IMR-90 (cell line): Measurements from ENCODE around the gene GLI1.
A peak's percentile ranks its signal among the peaks of the same experiment; 100 is the strongest.

Experiments
- CEBPB ChIP-seq: IDR thresholded peaks from 2 replicates; pipeline ENCODE4 v1.6.1; 2012; ENCODE audit warnings: low read depth, low read length, improper control_type of control experiment
- MAFK ChIP-seq: IDR thresholded peaks from 2 replicates; pipeline ENCODE4 v1.6.1; 2012; ENCODE audit warnings: low read depth, low read length, improper control_type of control experiment
- MAZ ChIP-seq: IDR thresholded peaks from 2 replicates; pipeline ENCODE4 v1.6.1; 2012; ENCODE audit warnings: low read depth, mild to moderate bottlenecking, low read length, improper control_type of control experiment, moderate library complexity, borderline replicate concordance
- MXI1 ChIP-seq: IDR thresholded peaks from 2 replicates; pipeline ENCODE4 v1.6.1; 2012; ENCODE audit warnings: low read depth, mild to moderate bottlenecking, low read length, moderate library complexity, borderline replicate concordance
- POLR2A ChIP-seq: IDR thresholded peaks from 2 replicates; pipeline ENCODE4 v1.6.1; 2012; ENCODE audit warnings: mild to moderate bottlenecking, low read depth, low read length
- RAD21 ChIP-seq: IDR thresholded peaks from 2 replicates; pipeline ENCODE4 v1.6.1; 2012; ENCODE audit warnings: low read length, improper control_type of control experiment
- RCOR1 ChIP-seq: IDR thresholded peaks from 2 replicates; pipeline ENCODE4 v1.6.1; 2012; ENCODE audit warnings: mild to moderate bottlenecking, low read length, improper control_type of control experiment; ENCODE audit not compliant: insufficient replicate concordance
- RFX5 ChIP-seq: IDR thresholded peaks from 2 replicates; pipeline ENCODE4 v1.8.0; 2012; ENCODE audit warnings: low read depth, mild to moderate bottlenecking, low read length, moderate library complexity
- TF ChIP-seq, protein P1 (sequence below): conservative IDR thresholded peaks from 2 replicates; pipeline ENCODE4 v1.5.1; 2012; ENCODE audit warnings: mild to moderate bottlenecking, low read depth, low read length, improper control_type of control experiment
- TF ChIP-seq, protein P2 (sequence below): fragments of 150-350 bp; IDR thresholded peaks from 2 replicates; pipeline ENCODE4 v1.6.1; 2016; ENCODE audit warnings: low read depth, mild to moderate bottlenecking, low read length, moderate library complexity, borderline replicate concordance

GRCh38 chr12:57520053-57520818, 60.7 kb downstream of the GLI1 start, which contains the start of gene DDIT3:
- TF ChIP-seq RFX5: 0 out of 2 replicates have a peak, but pooled peaks have one; percentile 6
- TF ChIP-seq POLR2A: peak; percentile 100
- TF ChIP-seq, protein P1, sequence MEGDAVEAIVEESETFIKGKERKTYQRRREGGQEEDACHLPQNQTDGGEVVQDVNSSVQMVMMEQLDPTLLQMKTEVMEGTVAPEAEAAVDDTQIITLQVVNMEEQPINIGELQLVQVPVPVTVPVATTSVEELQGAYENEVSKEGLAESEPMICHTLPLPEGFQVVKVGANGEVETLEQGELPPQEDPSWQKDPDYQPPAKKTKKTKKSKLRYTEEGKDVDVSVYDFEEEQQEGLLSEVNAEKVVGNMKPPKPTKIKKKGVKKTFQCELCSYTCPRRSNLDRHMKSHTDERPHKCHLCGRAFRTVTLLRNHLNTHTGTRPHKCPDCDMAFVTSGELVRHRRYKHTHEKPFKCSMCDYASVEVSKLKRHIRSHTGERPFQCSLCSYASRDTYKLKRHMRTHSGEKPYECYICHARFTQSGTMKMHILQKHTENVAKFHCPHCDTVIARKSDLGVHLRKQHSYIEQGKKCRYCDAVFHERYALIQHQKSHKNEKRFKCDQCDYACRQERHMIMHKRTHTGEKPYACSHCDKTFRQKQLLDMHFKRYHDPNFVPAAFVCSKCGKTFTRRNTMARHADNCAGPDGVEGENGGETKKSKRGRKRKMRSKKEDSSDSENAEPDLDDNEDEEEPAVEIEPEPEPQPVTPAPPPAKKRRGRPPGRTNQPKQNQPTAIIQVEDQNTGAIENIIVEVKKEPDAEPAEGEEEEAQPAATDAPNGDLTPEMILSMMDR: no peak
- TF ChIP-seq, protein P2, sequence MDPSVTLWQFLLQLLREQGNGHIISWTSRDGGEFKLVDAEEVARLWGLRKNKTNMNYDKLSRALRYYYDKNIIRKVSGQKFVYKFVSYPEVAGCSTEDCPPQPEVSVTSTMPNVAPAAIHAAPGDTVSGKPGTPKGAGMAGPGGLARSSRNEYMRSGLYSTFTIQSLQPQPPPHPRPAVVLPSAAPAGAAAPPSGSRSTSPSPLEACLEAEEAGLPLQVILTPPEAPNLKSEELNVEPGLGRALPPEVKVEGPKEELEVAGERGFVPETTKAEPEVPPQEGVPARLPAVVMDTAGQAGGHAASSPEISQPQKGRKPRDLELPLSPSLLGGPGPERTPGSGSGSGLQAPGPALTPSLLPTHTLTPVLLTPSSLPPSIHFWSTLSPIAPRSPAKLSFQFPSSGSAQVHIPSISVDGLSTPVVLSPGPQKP: no peak
- no peak for TF ChIP-seq RAD21
- TF ChIP-seq CEBPB: no peak
- TF ChIP-seq MAZ: peak; percentile 95; the same call in 1 of the 2 replicates
- no peak for TF ChIP-seq RCOR1
- no peak for TF ChIP-seq MAFK
- 0 out of 2 replicates have a peak, but pooled peaks have one; percentile 12 for TF ChIP-seq MXI1
